HUES64 (cell line): ENCODE data around the gene PTPRF.
A peak's percentile ranks its signal among the peaks of the same experiment; 100 is the strongest.

ENCODE experiments used
- H3K27ac ChIP-seq: 2 replicates; pipeline ENCODE4 v1.7.0; 2013; ENCODE audit warnings: low read depth, low read length, inconsistent platforms
- H3K27me3 ChIP-seq: 2 replicates; pipeline ENCODE4 v1.6.1; 2013; ENCODE audit warnings: mild to moderate bottlenecking, low read length; ENCODE audit not compliant: insufficient read depth
- H3K36me3 ChIP-seq: 2 replicates; pipeline ENCODE4 v1.6.1; 2013; ENCODE audit warnings: mild to moderate bottlenecking, low read length; ENCODE audit not compliant: insufficient read depth
- H3K4me1 ChIP-seq: 2 replicates; pipeline ENCODE4 v1.6.1; 2013; ENCODE audit warnings: mild to moderate bottlenecking, low read length, moderate library complexity; ENCODE audit not compliant: insufficient read depth
- H3K4me3 ChIP-seq: 2 replicates; pipeline ENCODE4 v1.5.1; 2013; ENCODE audit warnings: mild to moderate bottlenecking, low read length, moderate library complexity
- H3K9ac ChIP-seq: 2 replicates; pipeline ENCODE4 v1.6.1; 2013; ENCODE audit warnings: mild to moderate bottlenecking, low read depth, low read length
- H3K9me3 ChIP-seq: 2 replicates; pipeline ENCODE4 v1.6.1; 2013; ENCODE audit warnings: low read depth, low read length; ENCODE audit not compliant: insufficient read depth
- WGBS: fragments of 150-250, 120-280 bp; methylation state at CpG from one replicate; pipeline ENCODE4 v1.1.7; 2013; ENCODE audit warnings: missing lambda C conversion rate; 5-methylcytosine and 5-hydroxymethylcytosine counted together

The PTPRF gene

GRCh38 chr1:43538969-43539368, 8.3 kb downstream of the PTPRF start:
- Histone ChIP-seq H3K9ac (no peak overlapping the region), H3K36me3 (peaks cover 33% of the 10 kb centered on the region), H3K4me1 (peaks cover 18% of the 10 kb centered on the region; the same call in 1 of the 2 replicates), H3K9me3 (no peaks in the 10 kb centered on the region), H3K4me3 (no peak overlapping the region), H3K27ac (no peak overlapping the region), H3K27me3 (peaks cover 4% of the 10 kb centered on the region; the same call in 1 of the 2 replicates)
- 95% methylated on average over 4 of the region's 4 CpGs for WGBS

DNA sequence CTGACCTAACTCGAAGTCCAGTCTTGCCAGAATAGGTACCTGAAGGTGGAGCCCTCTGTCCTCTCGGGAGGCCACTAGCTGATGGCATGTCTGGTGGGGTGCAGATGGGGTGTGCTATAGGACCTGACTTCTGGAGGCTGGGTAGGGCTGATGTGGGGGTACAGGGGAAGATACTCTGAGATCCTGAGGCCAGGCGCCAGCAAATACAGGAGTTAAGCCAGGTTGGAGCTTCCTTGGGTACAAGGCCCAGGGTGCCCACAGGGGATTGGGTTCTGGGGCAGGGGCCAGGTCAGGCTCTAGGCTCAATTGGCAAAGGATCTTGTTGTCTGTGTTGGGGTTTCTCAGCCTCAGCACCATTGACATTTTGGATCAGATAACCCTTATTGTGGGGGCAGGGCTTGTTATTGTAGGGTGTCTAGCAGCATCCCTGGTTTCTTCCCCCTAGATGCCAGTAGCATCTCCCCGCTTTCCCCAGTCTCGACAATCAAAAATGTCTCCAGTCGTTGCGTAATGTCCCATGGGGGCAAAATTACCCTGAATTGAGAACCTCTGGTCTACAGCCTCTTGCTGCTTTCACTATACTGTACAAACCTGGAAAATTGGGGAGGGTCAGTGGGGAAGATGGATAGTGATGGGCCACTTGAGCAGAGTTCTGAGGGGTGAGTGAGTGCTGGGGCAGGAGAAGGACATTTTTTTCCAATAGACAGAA, 9.2 kb downstream of the PTPRF start:
- Histone ChIP-seq H3K4me3 (no peak overlapping the region), H3K27me3 (no peaks in the 10 kb centered on the region), H3K27ac (no peak overlapping the region), H3K9me3 (no peaks in the 10 kb centered on the region), H3K9ac (no peak overlapping the region), H3K4me1 (peaks cover 9% of the 10 kb centered on the region; the same call in 1 of the 2 replicates), H3K36me3 (peaks cover 35% of the 10 kb centered on the region)
- WGBS, result 95% methylated on average over 7 of the region's 7 CpGs

DNA sequence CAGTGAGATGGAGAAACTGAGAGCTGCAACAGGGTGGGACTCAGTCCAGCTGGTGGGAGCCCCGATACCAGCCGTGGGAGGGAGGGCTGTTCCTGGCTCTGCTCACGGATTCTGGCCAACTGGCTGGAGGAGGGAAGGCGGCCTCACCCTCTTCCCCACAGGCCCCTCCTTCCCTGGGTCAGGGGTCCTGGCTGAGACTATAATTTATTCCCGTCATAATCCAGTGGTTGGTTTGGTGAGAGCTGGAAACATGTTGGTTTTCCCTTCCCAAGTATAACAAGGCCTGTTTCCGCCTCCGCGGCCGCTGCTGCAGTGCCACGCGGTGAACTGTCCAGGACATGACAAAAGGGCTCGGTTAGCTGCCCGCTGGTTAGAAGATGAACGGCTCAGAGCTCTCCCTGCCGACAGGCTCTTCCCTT, 10.0 kb downstream of the PTPRF start:
- no peaks in the 10 kb centered on the region for H3K27me3 ChIP-seq
- 93% methylated on average over 14 of the region's 15 CpGs for WGBS
- peaks cover 37% of the 10 kb centered on the region for H3K36me3 ChIP-seq
- no peak overlapping the region for H3K9ac ChIP-seq
- no peaks in the 10 kb centered on the region for H3K9me3 ChIP-seq
- peaks cover 11% of the 10 kb centered on the region for H3K4me1 ChIP-seq
- H3K27ac ChIP-seq, result no peak overlapping the region
- H3K4me3 ChIP-seq, result no peak overlapping the region

DNA sequence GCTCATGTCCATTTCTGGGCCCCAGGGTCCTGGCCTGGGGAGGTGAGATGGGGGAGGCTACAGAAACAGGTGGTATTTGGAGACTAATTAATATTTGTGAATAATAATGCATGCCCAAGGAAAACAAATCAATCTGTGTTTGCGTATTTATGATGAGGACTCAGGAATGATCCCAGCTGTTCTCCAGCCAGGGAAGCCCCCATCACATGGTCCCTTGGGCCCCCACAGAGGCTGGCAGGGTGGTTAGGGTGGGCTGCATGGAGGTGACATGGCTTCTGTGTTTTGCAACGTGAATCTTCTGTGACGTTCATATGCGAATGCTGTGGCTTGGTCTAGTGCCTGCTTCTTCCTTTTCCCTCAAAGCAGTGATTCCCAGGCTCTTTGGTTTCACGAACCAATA, 10.5 kb downstream of the PTPRF start:
- Histone ChIP-seq H3K9me3 (no peaks in the 10 kb centered on the region), H3K36me3 (peaks cover 37% of the 10 kb centered on the region), H3K27me3 (no peaks in the 10 kb centered on the region), H3K9ac (no peak overlapping the region), H3K27ac (no peak overlapping the region), H3K4me1 (peaks cover 9% of the 10 kb centered on the region), H3K4me3 (no peak overlapping the region)
- 90% methylated on average over 5 of the region's 5 CpGs for WGBS

DNA sequence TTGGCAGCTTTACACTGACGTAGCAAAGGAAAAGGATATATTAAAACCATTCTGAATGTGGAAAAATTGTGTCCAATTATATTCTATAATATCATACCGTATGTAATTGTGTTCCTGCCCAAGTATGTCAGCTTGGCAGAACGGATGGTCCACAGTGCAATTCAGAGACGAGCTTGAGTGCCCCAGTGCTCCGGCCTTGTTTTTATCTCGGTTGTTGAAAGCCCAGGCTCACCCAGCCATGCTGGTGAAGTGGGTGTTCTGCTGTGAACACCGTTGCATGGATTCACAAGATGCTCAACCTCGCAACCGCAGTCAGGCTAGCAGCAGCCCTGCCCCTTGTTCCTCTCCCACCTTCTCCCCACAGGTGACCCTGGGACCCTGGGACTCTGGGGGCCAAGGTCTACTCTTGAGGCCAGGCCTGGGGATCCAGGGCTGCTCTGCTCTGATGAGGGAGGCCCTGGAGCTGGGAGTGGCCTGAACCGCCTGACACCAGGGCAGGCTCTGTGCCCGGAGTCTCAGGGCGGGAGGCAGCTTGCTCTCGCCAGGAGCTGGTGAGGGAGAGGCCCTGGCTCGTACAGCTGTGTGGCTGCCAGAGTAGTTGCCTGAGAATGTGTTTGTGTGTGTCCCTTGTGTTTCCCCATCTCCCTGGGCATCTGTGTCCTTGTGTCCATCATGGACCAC, 11.2 kb downstream of the PTPRF start:
- Histone ChIP-seq H3K9me3 (no peaks in the 10 kb centered on the region), H3K27me3 (no peaks in the 10 kb centered on the region), H3K4me3 (no peak overlapping the region), H3K4me1 (peaks cover 13% of the 10 kb centered on the region), H3K36me3 (peaks cover 40% of the 10 kb centered on the region), H3K27ac (no peak overlapping the region), H3K9ac (no peak overlapping the region)
- 94% methylated on average over 13 of the region's 14 CpGs for WGBS

GRCh38 chr1:43542527-43543458, 12.1 kb downstream of the PTPRF start:
- H3K36me3 ChIP-seq, result peaks cover 44% of the 10 kb centered on the region
- no peak overlapping the region for H3K27ac ChIP-seq
- 91% methylated on average over 15 of the region's 15 CpGs for WGBS
- H3K9ac ChIP-seq, result no peak overlapping the region
- no peaks in the 10 kb centered on the region for H3K27me3 ChIP-seq
- H3K4me1 ChIP-seq, result peaks cover 18% of the 10 kb centered on the region
- no peak overlapping the region for H3K4me3 ChIP-seq
- no peaks in the 10 kb centered on the region for H3K9me3 ChIP-seq

- Histone ChIP-seq H3K27ac (no peak overlapping the region), H3K36me3 (peaks cover 38% of the 10 kb centered on the region), H3K27me3 (no peaks in the 10 kb centered on the region), H3K9me3 (no peaks in the 10 kb centered on the region), H3K4me3 (no peak overlapping the region), H3K9ac (no peak overlapping the region), H3K4me1 (peaks cover 26% of the 10 kb centered on the region)
- WGBS, result 92% methylated on average over 8 of the region's 8 CpGs
Observed at GRCh38 chr1:43543567-43543966, 12.9 kb downstream of the PTPRF start.

- H3K9me3 ChIP-seq, result no peaks in the 10 kb centered on the region
Observed at GRCh38 chr1:43545339-43545694, 14.6 kb downstream of the PTPRF start.

DNA sequence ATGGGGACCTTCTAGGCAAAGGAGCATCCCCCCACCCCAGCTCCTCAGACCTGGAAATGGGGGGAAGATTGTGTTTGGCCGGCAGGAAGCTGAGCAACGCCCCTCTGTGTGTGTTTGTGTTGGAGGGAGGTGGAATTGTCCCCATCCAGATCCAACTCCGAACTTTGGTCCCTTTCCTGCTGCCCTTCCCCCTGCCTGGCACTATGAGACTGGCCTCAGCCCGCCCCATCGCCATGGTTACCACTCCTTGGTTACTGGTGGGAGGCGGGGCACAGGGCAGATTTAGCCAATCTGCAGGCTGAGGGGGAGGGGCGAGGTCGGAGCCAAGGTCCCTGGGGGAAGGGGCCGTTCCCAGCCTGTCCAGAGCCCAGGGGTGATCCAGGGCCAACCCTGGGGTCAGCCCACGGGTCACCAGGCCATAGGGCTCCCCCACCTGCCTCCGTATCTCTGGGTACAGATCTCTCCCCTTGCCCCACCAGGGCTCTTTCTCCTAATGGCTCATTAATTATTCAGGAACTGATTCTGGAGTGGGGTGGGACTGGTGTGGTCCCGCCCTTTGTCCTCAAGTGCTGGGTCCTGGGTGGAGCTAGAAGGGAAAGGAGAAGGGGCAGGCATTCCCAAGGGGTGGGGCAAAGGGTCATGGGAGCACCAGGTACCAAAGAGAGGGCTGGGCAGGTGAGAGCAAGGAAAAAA, 15.2 kb downstream of the PTPRF start:
- peaks cover 26% of the 10 kb centered on the region for H3K36me3 ChIP-seq
- peaks cover 43% of the 10 kb centered on the region for H3K4me1 ChIP-seq
- peak overlapping the region; percentile 47; the same call in 1 of the 2 replicates for H3K9ac ChIP-seq
- peak overlapping the region; percentile 28 for H3K27ac ChIP-seq
- no peaks in the 10 kb centered on the region for H3K27me3 ChIP-seq
- WGBS, result 15% methylated on average over 9 of the region's 12 CpGs
- no peaks in the 10 kb centered on the region for H3K9me3 ChIP-seq
- peak overlapping the region; percentile 39 for H3K4me3 ChIP-seq

More at GRCh38 chr1:43545339-43545694, 14.6 kb downstream of the PTPRF start:
- Histone ChIP-seq H3K9ac (no peak overlapping the region), H3K4me3 (peak overlapping the region; percentile 9; the same call in 1 of the 2 replicates), H3K27me3 (no peaks in the 10 kb centered on the region), H3K4me1 (peaks cover 38% of the 10 kb centered on the region), H3K36me3 (peaks cover 26% of the 10 kb centered on the region), H3K27ac (peak overlapping the region; percentile 20; the same call in 1 of the 2 replicates)
- 85% methylated on average over 12 of the region's 12 CpGs for WGBS

DNA sequence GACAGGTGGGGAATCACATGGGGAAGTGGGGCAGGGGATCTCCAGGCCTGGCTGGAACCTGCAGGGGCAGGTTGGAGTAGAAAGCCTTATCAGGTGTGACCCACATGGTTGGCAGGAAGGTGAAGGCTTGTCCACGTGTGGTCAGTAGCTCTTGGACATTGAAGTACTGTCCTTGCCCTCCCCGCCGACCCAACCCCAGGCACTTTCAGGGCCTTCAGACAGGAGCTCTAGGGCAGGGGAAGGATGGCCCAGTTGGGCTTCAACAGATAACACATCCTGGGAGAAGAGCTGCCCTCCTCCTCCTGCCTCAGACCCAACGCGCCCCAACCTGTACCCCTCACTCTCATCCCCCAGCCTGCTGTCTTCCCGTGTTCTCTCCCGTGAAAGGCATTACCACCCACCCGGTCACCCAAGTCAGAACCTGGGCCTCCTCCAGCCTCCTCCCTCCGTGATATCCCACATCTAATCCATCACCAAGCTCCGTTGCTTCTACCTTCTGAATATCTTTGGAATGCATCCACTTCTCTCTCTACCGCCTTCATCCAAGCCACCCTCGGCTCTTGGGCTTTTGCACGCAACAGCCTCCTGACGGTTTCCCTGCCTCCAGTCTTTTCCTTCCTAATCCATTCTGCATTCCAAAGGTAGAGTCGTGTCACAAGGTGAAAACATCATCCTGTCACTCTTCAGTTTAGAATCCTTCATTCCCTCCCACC, 15.9 kb downstream of the PTPRF start:
- H3K4me1 ChIP-seq, result peaks cover 48% of the 10 kb centered on the region
- peaks cover 23% of the 10 kb centered on the region for H3K36me3 ChIP-seq
- no peaks in the 10 kb centered on the region for H3K27me3 ChIP-seq
- no peaks in the 10 kb centered on the region for H3K9me3 ChIP-seq
- 91% methylated on average over 15 of the region's 15 CpGs for WGBS
- H3K9ac ChIP-seq, result no peak overlapping the region
- H3K4me3 ChIP-seq, result no peak overlapping the region
- H3K27ac ChIP-seq, result no peak overlapping the region
